ENCODE measurements around the gene RSKR. TPM values are rescaled to one million over a fixed set of nuclear protein-coding genes. Genes with fewer than 3 reads are reported as not detected.

RSKR gene
- total RNA-seq, 4 donors from 2014 or later, result 6.4 to 12.3 (median 9.7) TPM

DNA sequence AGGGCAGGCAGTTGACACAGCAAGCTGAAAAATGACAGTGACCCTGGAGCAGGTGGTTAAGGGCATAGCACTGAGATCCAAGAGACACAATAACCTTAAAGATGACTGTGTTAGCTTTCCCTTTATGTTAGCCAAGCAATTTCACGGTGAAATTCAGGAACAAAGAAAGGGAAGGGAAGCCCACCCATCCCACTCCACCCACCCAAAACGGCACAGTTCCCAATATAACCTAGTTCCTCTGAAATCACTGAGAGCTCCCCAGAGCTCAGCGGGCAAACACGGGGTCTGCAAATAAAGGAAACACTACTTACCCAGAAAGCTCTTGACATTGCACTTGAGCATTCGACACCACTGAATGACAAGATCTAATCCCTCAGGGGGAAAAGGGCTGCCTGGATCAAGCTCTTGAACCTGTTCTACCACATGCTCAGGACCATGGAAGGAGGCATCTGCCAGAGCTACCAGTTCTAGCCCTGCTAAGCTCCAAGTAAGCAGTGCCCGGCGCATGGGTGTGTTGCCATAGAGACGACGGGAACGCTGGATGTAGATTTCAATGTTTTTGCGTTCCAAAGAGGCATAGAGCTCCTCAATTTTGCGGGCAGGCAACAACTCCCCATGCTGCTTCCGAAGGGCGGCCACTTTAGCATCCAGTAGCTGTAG, 20.4 kb upstream of the RSKR start:
- TF ChIP-seq, protein P1, sequence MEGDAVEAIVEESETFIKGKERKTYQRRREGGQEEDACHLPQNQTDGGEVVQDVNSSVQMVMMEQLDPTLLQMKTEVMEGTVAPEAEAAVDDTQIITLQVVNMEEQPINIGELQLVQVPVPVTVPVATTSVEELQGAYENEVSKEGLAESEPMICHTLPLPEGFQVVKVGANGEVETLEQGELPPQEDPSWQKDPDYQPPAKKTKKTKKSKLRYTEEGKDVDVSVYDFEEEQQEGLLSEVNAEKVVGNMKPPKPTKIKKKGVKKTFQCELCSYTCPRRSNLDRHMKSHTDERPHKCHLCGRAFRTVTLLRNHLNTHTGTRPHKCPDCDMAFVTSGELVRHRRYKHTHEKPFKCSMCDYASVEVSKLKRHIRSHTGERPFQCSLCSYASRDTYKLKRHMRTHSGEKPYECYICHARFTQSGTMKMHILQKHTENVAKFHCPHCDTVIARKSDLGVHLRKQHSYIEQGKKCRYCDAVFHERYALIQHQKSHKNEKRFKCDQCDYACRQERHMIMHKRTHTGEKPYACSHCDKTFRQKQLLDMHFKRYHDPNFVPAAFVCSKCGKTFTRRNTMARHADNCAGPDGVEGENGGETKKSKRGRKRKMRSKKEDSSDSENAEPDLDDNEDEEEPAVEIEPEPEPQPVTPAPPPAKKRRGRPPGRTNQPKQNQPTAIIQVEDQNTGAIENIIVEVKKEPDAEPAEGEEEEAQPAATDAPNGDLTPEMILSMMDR (IDR thresholded peaks at IDR 0.05; ENCODE audit: low read depth), result no peak

DNA sequence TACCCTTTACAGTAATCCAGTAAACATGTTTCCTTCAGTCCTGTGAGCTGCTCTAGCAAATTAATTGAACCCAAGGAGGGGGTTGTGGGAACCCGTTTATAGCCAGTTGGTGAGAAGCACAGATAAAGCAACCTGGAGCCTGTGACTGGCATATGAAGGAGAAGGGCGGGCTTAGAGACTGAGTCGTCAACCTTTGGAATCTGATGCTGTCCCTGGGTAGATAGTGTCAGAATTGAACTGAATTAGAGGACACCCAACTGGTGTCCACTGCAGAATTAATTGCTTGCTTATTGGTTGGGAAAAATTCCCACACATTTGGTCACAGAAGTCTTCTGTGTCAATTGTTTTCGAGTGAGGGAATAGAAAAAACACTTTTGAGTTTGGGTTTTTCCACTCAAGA, 12.8 kb upstream of the RSKR start:
- TF ChIP-seq, protein P1 (IDR thresholded peaks at IDR 0.05; ENCODE audit: low read depth), result no peak

DNA sequence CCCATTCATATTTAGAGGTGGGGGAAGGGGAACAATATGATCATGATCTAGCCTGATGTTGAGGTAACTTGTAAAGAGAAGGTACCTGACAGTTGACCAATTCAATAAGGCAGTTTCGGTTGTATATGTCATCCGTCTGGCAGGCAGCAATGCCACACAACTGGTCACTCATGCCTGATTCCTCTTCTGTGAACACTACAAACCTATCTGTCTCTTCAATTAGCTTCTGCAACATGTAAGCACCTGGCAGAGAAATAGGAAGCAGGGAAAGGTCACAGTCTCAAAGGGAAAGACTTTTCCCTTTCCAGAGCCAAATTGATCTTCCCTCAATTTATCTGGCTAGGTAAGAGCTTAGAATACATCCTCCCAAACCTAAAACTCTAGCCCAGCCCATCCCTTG, 10.2 kb upstream of the RSKR start:
- TF ChIP-seq, protein P1 (IDR thresholded peaks at IDR 0.05; ENCODE audit: low read depth), result no peak

DNA sequence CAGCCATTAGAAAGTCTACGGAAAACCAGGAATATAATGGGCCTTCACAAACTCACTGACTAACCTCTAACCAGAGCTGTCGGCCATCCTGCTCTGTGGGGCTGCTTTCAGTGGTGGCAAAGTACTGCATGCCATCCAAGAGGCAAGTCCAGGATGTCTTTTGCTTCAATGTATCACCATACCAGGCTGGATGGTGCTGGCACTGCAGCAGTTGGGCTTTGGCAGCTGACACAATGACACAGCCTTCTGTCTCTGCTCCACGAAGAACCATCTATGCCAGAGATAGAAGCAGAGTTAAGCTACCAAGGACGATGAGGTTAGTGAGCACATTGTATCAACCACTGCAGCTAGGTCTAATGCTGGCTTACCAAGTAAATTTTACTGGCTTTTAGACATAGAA, 9.7 kb upstream of the RSKR start:
- TF ChIP-seq, protein P1 (IDR thresholded peaks at IDR 0.05; ENCODE audit: low read depth), result no peak

DNA sequence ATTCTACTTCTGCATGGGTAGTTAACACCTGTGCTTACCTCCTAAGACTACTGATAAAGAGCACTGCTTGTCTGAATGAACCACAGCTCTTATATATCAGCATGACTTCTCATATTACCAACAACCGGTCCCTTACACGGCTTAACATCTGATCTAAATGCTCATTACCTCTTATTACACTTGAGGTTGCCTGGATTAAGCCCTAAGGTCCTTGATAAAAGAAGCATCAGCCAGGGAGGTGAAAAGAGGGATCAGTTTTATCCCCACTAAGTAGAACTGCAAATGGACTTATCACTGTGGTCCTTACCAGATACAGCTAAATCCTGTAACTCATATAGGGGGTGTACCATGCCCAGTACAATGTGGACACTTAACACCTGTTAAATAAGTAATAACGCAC, 8.2 kb upstream of the RSKR start:
- TF ChIP-seq, protein P1 (IDR thresholded peaks at IDR 0.05; ENCODE audit: low read depth), result no peak

DNA sequence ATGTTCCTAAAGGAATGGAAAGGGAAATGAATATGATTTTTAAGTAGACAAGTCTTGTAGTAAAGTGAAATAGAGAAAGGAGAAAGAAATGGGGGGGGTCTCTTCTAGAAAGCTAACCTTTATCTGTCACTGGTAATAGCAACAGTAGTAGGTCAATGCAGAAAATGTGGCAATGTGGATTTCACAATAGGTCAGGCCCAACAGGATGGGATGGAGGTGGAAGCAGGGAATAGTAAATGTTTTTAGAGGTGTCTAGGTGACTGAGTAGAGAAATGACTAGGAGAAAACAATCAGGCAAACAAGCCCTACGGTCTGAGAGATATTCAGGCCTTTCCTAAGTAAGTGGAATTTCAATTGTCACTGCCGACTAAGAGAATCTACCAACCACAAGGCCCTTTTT, 6.0 kb upstream of the RSKR start:
- TF ChIP-seq, protein P1 (IDR thresholded peaks at IDR 0.05; ENCODE audit: low read depth), result no peak

DNA sequence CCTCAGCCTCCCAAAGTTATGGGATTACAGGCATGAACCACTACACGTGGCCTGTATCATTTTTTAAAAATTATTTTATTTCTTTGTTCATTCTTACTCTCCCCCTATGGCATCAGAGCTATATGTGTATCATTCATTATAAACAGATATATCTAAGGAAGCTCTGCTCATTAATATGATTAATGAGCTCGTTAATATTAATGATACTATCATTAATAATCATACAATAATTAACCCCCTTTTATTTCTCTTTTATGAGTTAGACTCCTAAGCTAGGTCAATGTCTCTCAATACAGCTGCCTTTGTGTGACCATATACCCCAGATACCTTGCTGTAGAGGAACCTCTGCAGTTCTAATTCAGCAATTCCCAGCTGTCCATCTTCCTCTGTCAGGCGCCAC, 4.5 kb upstream of the RSKR start:
- TF ChIP-seq, protein P1 (IDR thresholded peaks at IDR 0.05; ENCODE audit: low read depth), result no peak

Measured in subcutaneous adipose tissue (tissue), 4 donors.